ENCODE results near the gene PDS5A. TPM values are rescaled to one million over a fixed set of nuclear protein-coding genes. Genes with fewer than 3 reads are reported as not detected.
A peak's percentile ranks its signal among the peaks of the same experiment; 100 is the strongest.
"Not testable (repeated sequence)": the region's sequence is repeated elsewhere in the genome, so short reads cannot be mapped to it uniquely, and the experiment has no call there.

The PDS5A gene
- total RNA-seq, 1 donor from 2014 or later = 109 TPM

DNA sequence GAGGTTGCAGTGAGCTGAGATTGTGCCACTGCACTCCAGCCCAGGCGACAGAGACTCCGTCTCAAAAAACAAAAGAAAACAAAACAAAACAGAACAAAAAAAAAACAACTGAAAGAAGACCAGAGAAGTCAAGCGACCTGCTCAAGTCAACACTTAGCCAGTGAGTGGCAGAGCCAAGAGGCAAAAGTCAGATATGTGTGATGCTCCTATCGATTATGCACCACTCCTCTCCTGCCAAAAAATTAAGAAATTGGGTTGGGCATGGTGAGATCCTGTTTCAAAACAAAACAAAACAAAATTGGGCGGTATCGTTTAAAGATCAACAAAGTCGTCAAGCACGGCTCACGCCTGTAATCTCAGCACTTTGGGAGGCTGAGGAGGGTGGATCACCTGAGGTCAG is 137.7 kb downstream of the PDS5A start:
- DNase-seq (ENCODE audit: low read depth) = no peak

GRCh38 chr4:39838431-39838830 is 139.3 kb downstream of the PDS5A start:
- not testable (repeated sequence) for DNase-seq (ENCODE audit: low read depth)

- DNase-seq (ENCODE audit: low read depth) = no peak
Observed at GRCh38 chr4:39834269-39834668, 143.4 kb downstream of the PDS5A start.

- DNase-seq (ENCODE audit: low read depth) = peak; percentile 64
Observed at GRCh38 chr4:39825741-39826231, 151.9 kb downstream of the PDS5A start.

GRCh38 chr4:39825090-39825489 is 152.6 kb downstream of the PDS5A start:
- peak; percentile 91 for DNase-seq (ENCODE audit: low read depth)

DNA sequence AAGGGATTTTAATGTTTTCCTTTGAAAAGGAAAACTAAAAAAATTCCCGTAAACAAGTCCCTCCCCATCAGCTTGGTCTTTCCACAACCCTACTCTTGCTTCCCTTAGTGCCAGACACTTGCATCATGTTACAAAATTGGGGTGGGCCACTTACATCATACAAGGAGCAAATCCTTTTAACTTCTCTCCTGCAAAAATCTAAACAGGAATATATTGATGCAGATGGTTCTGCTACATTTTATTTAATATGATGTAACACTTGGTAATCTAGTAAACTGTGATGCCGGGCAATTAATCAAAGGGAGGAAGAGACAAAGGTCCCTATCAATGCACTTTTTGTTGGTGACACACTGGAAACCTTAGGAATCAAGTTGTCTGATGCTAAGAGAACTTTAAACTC is 154.5 kb downstream of the PDS5A start:
- no peak for DNase-seq (ENCODE audit: low read depth)

GRCh38 chr4:39822662-39823061 is 155.0 kb downstream of the PDS5A start:
- DNase-seq (ENCODE audit: low read depth) = no peak

- no peak for DNase-seq (ENCODE audit: low read depth)
Observed at GRCh38 chr4:39821951-39822350, 155.8 kb downstream of the PDS5A start.

GRCh38 chr4:39820186-39820585 is 157.5 kb downstream of the PDS5A start:
- DNase-seq (ENCODE audit: low read depth) = peak; percentile 14

GRCh38 chr4:39818646-39819045 is 159.1 kb downstream of the PDS5A start:
- no peak for DNase-seq (ENCODE audit: low read depth)

DNA sequence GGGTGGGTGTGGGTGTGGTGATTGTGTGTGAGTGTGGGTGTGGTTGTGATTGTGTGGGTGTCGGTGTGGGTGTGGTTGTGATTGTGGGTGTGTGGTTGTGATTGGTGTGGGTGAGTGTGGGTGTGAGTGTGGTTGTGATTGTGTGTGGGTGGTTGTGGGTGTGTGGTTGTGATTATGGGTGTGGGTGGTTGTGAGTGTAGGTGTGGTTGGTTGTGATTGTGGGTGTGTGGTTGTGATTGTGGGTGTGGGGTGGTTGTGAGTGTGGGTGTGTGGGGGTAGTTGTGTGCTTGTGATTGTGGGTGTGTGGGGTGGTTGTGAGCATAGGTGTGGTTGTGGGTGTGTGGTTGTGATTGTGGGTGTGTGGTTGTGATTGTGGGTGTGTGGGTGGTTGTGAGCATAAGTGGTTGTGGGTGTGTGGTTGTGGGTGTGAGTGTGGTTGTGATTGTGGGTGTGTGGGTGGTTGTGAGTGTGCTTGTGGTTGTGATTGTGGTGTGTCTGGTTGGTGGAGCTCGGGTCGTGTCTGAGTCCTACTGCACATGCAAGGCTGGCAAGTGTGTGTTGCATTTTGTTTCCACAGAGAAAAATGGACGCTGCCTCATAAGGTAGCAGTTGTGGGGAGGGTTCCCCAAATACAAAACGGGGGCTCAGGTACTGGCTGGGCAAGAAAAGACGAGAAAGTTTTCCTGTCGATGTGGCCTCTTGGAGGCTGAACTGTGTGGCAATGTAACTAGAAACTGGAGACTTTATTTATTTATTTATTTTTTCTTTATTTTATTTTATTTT is 163.1 kb downstream of the PDS5A start:
- no peak for DNase-seq (ENCODE audit: low read depth)

DNA sequence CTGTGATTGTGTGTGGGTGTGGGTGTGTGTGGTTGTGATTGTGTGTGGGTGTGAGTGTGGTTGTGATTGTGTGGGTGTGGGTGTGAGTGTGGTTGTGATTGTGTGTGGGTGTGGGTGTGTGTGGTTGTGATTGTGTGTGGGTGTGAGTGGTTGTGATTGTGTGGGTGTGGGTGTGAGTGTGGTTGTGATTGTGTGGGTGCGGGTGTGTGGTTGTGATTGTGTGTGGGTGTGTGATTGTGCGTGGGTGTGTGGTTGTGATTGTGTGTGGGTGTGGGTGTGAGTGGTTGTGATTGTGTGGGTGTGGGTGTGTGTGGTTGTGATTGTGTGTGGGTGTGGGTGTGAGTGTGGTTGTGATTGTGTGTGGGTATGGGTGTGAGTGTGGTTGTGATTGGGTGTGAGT is 163.9 kb downstream of the PDS5A start:
- DNase-seq (ENCODE audit: low read depth) = not testable (repeated sequence)

DNA sequence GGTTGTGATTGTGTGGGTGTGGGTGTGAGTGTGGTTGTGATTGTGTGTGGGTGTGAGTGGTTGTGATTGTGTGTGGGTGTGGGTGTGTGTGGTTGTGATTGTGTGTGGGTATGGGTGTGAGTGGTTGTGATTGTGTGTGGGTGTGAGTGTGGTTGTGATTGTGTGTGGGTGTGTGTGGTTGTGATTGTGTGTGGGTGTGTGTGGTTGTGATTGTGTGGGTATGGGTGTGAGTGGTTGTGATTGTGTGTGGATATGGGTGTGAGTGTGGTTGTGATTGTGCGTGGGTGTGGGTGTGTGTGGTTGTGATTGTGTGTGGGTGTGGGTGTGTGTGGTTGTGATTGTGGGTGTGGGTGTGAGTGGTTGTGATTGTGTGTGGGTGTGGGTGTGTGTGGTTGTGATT is 164.7 kb downstream of the PDS5A start:
- not testable (repeated sequence) for DNase-seq (ENCODE audit: low read depth)

DNA sequence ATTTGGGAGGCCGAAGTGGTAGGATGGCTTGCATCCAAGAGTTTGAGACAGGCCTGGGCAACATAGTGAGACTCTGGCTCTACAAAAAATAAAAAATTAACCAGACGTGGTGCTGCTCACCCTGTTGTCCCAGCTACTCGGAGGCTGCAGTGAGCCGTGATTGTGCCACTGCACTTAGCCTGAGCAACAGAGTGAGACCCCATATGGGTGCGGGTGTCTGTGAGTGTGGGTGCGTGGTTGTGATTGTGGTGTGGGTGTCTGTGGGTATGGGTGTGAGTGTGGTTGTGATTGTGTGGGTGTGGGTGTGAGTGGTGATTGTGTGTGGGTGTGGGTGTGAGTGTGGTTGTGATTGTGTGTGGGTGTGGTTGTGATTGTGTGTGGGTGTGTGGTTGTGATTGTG is 165.2 kb downstream of the PDS5A start:
- DNase-seq (ENCODE audit: low read depth) = no peak

DNA sequence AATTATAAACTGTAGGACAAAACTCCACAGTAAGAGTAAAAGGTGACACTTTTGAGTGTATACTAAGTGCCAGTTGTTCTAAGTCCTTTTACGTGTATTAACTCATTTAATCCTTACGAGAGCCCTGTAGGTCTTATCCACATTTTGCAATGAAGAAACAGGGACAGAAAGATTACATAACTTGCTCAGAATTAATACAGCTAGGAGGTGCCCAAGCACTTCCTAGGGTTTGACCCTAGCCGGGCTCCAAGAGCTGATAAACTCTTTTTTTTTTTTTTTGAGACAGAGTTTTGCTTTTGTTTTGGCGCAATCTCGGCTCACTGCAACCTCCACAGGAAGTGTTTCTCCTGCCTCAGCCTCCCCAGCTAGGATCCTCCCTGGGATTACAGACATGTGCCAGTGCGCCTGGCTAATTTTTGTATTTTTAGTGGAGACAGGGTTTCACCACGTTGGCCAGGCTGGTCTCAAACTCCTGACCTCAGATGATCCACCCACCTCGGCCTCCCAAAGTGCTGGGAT is 169.4 kb downstream of the PDS5A start:
- no peak for DNase-seq (ENCODE audit: low read depth)

- no peak for DNase-seq (ENCODE audit: low read depth)
Observed at GRCh38 chr4:39802005-39802404, 175.7 kb downstream of the PDS5A start.

GRCh38 chr4:39792976-39793375 is 184.7 kb downstream of the PDS5A start:
- not testable (repeated sequence) for DNase-seq (ENCODE audit: low read depth)

- DNase-seq (ENCODE audit: low read depth) = no peak
Observed at GRCh38 chr4:39792529-39792928, 185.2 kb downstream of the PDS5A start.

GRCh38 chr4:39792128-39792527 is 185.6 kb downstream of the PDS5A start:
- DNase-seq (ENCODE audit: low read depth) = no peak

DNA sequence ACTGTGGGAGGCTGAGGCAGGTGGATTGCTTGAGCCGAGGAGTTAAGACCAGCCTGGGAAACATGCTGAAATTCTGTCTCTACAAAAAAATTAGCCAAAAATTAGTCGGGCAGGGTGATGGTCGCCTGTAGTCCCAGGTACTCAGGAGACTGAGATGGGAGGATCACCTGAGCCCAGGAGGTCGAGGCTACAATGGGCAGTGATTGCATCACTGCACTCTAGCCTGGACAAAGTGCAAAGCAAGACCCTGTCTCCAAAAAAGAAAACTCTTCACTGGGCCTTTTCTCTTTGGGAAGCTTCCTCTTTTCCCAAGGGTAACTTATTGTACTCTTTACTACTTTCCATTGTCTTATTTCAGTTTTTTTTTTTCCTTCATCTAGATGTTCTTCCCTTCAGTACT is 190.9 kb downstream of the PDS5A start:
- DNase-seq (ENCODE audit: low read depth) = no peak

- no peak for DNase-seq (ENCODE audit: low read depth)
Observed at GRCh38 chr4:39785083-39785482, 192.6 kb downstream of the PDS5A start.

GRCh38 chr4:39781988-39782387 is 195.7 kb downstream of the PDS5A start:
- not testable (repeated sequence) for DNase-seq (ENCODE audit: low read depth)

Data from renal cortical epithelial cell (primary cell).